GM10266 (cell line): ENCODE data around the gene SEC24D.

Experiments
- DNase-seq: peaks from one replicate; pipeline ENCODE4 v3.0.0; 2012; ENCODE audit errors: extremely low spot score
- CTCF ChIP-seq: IDR thresholded peaks from 2 replicates; pipeline ENCODE4 v1.5.1; 2012; ENCODE audit warnings: mild to moderate bottlenecking, low read depth; ENCODE audit not compliant: control insufficient read depth, insufficient read depth; ENCODE audit errors: missing control alignments

The SEC24D gene

GRCh38 chr4:118761397-118762016, 74.4 kb downstream of the SEC24D start:
- no peak for TF ChIP-seq CTCF
- no peak for DNase-seq

- DNase-seq, result no peak
- TF ChIP-seq CTCF, result no peak
Observed at GRCh38 chr4:118760493-118760892, 75.4 kb downstream of the SEC24D start.

GRCh38 chr4:118760092-118760491, 75.8 kb downstream of the SEC24D start:
- no peak for DNase-seq
- no peak for TF ChIP-seq CTCF

GRCh38 chr4:118759481-118759880, 76.4 kb downstream of the SEC24D start:
- no peak for TF ChIP-seq CTCF
- DNase-seq, result no peak

GRCh38 chr4:118758293-118758692, 77.6 kb downstream of the SEC24D start:
- TF ChIP-seq CTCF, result no peak
- no peak for DNase-seq

- TF ChIP-seq CTCF, result no peak
- DNase-seq, result no peak
Observed at GRCh38 chr4:118757761-118758251, 78.1 kb downstream of the SEC24D start.

GRCh38 chr4:118756958-118757357, 79.0 kb downstream of the SEC24D start:
- DNase-seq, result no peak
- TF ChIP-seq CTCF, result no peak
